HG02840 (cell line): ENCODE data around the gene ABHD11.

Experiments used
- ATAC-seq: cut with Tn5 transposase; IDR thresholded peaks from one replicate; pipeline ENCODE4 v1.9.1; 2021; ENCODE audit warnings: mild to moderate bottlenecking, moderate library complexity, moderate number of reproducible peaks; ENCODE audit not compliant: unreplicated experiment, low FRiP score

Gene ABHD11

DNA sequence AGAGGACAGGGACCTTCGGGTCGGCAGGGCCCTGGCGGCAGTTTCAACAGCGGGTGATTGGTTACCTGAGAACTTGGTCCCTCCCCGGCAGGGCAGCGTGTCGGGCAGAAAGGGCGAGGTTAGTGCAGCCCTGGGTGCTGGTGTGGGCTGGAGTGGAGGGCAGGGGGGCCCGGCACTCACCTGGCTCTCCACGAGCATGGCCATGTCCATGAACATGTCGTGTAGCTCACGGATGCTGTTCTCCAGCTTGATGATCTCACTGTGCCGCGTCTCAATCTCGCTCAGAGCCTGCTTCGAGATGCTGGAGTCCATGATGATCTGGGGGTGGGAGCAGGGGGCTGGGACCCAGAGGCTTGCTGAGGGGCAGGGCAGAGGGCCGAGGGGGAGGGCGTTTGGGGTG, 35.9 kb downstream of the ABHD11 start:
- ATAC-seq: no peak

DNA sequence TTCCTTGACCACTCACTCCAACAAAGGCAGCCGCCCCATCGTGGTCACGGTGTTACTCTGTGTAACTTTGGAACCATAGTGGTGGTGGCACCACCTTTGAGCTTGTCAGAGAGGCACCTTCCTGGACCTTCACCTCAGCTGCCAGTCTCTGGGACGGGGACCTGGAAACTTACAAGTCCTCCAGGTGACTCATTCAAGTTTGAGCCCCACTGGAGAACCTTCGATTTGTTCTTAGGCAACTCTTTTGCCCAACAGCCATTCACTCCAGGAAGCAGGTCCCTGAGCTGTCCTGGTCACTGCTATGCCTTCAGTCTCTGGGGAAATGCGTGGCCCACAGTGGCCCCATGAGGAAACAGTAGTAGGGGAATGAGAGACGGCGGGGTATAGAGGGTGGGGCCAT, 36.4 kb downstream of the ABHD11 start:
- ATAC-seq: no peak

DNA sequence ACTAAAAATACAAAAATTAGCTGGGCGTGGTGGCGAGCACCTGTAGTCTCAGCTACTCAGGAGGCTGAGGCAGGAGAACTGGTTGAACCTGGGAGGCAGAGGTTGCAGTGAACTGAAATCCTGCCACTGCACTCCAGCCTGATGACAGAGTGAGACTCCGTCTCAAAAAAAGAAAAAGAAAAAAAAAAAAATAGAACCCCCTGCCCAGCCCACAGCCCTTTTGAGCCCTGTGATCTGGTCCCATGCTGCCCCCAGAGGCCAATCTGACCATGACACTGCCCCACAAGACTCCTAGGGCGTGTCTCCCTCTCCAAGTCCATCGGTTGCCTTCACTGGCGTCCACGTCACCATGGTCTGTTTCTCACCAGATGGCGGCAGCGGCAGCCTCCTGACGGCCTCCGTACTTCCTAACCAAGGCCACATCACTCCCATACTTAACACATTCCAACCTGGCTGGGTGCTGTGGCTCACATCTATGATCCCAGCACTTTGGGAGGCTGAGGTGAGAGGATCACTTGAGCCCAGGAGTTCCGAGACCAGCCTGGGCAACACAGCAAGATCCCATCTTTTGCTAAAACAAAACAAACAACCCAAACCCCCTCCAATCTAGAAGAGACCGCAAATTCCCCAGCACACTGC, 37.1 kb downstream of the ABHD11 start:
- ATAC-seq: no peak

DNA sequence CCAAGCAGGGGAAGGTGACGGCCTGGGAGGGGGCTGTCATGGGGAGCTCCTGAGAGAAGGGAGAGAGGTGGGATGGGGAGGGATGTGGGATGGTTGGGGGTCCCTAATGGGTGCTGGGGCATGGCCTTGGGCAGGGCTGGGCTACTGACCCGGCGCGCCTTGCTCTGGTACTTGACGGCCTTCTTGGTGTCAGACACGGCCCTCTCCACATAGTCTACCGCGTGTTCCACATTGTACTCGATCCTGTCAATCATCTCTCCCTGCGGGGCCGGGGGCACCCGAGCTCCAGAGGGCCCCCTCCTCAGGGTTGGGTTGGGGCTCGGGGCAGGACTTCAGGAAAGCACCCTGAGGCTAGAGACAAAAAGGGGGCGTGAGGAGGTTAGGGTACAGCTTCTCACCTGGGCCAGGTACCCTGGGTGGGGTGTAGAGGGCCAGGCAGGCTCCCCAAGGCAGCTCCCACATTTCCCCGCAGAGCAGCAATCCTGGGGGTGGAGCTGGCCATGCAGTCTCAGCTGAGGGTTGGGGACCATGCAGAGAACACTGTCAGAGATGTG, 37.9 kb downstream of the ABHD11 start:
- no peak for ATAC-seq

DNA sequence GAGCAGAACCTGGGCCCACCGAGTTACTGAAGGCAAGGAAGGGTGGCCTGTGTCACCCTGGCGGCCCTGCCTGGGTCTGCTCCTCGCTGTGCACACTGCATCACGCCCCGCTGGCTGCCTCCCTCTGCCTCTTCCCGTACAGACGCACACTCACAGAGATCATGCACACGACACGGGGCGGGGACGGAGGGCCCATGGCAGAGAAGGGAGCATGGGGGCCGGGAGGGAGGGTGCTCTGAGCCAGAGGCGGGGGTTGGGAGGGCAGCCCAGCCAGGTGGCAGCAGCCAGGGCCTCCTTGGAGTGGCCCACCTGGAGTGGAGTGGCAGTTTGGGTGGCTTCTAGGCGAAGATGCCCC, 38.6 kb downstream of the ABHD11 start:
- ATAC-seq: no peak

DNA sequence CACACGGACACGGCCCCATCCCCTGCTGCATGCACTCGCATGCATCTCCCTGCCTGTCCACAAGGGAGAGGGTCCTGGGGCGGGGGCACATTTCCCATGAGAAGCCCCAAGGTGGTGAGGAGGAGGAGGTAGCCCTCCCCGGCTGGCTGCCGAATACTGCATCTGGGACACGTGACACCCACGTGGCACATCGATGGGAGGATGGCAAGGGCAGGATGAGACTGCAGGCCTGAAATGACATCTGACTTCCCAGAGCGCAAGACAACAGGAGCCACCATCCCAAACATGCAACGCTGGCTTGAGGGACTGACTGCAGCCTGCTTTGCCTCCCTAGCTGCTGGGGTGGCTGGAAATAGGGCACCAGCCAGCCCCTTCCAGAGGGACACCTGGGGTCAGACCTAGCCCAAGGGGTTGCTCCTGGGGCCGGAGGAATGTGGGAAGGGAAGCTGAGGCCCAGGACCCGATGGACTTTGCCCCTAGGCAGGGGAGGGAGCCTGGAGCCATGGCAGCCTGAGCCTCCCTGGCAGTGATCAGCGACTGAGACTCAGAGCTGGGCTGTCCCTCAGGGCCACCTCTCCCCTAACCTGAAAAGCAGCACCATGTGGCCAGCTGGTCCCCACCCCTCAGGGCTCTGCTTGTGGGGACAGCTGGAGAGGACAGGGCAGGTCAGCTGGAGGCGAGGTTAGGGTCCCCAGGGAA, 39.1 kb downstream of the ABHD11 start:
- ATAC-seq: no peak

DNA sequence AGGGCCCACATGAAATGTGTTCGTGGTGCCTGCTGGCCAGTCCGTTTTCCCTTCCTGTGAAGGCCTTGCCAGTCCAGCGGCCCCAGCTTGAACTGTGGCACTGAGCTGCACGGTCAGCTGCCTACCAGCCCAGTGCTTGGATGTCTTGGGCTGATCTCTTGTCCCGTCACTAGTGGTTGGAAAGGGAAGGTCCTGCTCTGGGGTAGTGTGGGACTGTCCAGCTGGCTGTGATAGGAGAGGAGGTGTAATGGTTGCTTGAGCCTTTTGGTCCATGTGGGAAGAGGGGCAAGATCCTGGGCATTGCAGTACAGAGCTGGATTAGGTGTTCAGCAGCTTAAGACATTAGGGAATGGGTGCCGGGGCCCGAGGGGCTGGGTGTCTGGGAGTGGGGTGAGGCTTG, 40.2 kb downstream of the ABHD11 start:
- no peak for ATAC-seq

DNA sequence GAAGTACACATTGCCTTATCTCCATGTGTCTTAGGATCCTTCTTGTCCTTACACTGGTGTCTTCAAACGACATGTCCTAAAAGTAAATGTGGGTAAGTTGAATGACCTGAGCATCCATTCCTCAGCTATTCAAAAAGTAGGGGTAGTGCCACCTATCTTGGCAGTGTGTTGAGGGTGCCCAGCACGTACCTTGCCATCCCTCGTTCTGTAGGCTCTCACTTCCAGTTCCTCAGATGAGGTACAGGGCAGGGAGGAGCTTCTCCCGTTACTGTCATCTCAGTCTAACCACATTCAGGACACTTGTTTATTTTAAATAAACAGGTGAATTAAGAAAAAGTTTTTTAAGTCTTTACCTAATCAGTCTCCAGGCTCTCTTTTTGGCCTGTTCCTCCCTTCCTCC, 42.2 kb downstream of the ABHD11 start:
- no peak for ATAC-seq

DNA sequence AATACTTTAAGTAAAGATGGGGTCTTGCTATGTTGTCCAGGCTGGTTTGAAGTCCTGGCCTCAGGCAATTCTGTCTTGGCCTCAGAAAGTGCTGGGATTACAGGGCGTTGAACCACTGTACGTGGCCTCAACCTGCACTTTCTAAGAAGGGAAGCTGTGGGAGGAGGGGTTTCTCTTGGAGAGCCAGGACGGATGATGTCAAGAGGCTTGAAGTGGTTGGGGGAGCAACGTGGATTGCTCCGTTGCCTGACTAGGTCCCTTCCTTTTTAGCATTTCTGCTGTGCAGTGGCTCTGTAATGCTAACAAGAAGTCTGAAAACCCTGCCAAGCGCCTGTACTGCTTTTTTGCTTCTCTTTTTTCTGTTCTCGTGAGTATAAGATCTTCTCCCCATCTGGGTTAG, 48.0 kb downstream of the ABHD11 start:
- ATAC-seq: no peak

DNA sequence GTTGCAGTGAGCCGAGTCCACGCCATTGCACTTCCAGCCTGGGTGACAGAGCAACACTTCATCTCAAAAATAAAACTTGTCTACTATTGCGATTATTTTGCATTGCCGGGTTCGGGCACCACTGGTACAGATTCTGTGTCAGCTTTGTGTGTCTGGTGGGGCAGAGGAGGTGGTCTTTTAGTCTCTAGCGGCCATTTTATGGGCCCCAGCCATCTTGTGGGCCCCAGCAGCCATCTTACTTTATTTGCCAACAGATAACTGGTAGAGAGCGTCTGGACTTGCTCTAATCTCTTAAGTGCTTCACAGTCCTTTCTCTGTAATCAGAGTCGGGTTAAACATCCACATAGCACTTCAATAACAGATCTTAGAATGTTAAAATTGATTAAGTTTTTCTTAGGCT, 50.3 kb downstream of the ABHD11 start:
- ATAC-seq: no peak
